ENCODE measurements around the gene SELENON.

DNA sequence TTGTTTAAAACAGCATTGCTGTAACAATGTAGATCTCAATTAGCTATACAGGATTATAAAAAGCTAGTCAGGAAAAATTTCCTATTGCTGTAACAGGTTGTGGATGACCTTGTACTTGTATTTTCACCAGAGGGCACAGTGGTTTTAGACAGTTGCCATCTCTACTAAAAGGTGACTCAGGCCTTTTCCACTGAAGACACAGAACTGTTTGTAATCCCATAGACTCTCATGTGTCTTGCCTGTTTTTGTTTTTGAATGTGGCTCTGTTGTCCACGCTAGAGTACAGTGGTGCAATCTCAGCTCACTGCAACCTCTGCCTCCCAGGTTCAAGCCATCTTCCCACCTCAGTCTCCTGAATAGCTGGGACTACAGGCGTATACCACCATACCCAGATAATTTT lies 25.6 kb downstream of the SELENON start:
- TF ChIP-seq, protein P1, sequence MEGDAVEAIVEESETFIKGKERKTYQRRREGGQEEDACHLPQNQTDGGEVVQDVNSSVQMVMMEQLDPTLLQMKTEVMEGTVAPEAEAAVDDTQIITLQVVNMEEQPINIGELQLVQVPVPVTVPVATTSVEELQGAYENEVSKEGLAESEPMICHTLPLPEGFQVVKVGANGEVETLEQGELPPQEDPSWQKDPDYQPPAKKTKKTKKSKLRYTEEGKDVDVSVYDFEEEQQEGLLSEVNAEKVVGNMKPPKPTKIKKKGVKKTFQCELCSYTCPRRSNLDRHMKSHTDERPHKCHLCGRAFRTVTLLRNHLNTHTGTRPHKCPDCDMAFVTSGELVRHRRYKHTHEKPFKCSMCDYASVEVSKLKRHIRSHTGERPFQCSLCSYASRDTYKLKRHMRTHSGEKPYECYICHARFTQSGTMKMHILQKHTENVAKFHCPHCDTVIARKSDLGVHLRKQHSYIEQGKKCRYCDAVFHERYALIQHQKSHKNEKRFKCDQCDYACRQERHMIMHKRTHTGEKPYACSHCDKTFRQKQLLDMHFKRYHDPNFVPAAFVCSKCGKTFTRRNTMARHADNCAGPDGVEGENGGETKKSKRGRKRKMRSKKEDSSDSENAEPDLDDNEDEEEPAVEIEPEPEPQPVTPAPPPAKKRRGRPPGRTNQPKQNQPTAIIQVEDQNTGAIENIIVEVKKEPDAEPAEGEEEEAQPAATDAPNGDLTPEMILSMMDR (IDR thresholded peaks at IDR 0.05; ENCODE audit: low read depth, low read length), result no peak
- TF ChIP-seq, protein P2, sequence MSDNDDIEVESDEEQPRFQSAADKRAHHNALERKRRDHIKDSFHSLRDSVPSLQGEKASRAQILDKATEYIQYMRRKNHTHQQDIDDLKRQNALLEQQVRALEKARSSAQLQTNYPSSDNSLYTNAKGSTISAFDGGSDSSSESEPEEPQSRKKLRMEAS (IDR thresholded peaks at IDR 0.05; ENCODE audit: low read depth, low read length), result no peak
- no peak for TF ChIP-seq POLR2A (IDR thresholded peaks at IDR 0.05; ENCODE audit: extremely low read depth, insufficient read length)

Measured in NB4 (cell line).